Nephron progenitor cell (in vitro differentiated cells): Measurements from ENCODE around the gene ITGA2B.

Experiments
- DNase-seq: peaks from one replicate; pipeline ENCODE4 v3.0.0; 2021
- H3K27ac Mint-ChIP-seq: 2 replicates; pipeline ENCODE4 v1.8.0; 2021; ENCODE audit warnings: mild to moderate bottlenecking, moderate library complexity, mixed read lengths
- H3K27me3 Mint-ChIP-seq: 2 replicates; pipeline ENCODE4 v1.8.0; 2021; ENCODE audit warnings: mild to moderate bottlenecking, low read depth, mixed read lengths; ENCODE audit not compliant: poor library complexity
- H3K36me3 Mint-ChIP-seq: 2 replicates; pipeline ENCODE4 v1.8.0; 2021; ENCODE audit warnings: low read depth, mixed read lengths
- H3K4me1 Mint-ChIP-seq: 2 replicates; pipeline ENCODE4 v1.8.0; 2021; ENCODE audit warnings: mixed read lengths
- H3K4me3 Mint-ChIP-seq: 2 replicates; pipeline ENCODE4 v1.8.0; 2021; ENCODE audit warnings: mild to moderate bottlenecking, moderate library complexity, mixed read lengths
- H3K9me3 Mint-ChIP-seq: 2 replicates; pipeline ENCODE4 v1.8.0; 2021; ENCODE audit warnings: mild to moderate bottlenecking, moderate library complexity, mixed read lengths
- TF ChIP-seq, protein P1 (sequence below): fragments of 200-600 bp; sonication (generic); IDR thresholded peaks from 2 replicates; pipeline ENCODE4 v1.5.0; 2021; ENCODE audit warnings: antibody characterized with exemption

ITGA2B gene

GRCh38 chr17:44352828-44353671 lies 36.4 kb downstream of the ITGA2B start:
- DNase-seq = no peak
- peaks cover 13% of the 10 kb centered on the region for H3K4me1 Mint-ChIP-seq
- no peaks in the 10 kb centered on the region for H3K9me3 Mint-ChIP-seq
- H3K27ac Mint-ChIP-seq = no peak overlapping the region
- H3K4me3 Mint-ChIP-seq = peak overlapping the region; percentile 67
- TF ChIP-seq, protein P1, sequence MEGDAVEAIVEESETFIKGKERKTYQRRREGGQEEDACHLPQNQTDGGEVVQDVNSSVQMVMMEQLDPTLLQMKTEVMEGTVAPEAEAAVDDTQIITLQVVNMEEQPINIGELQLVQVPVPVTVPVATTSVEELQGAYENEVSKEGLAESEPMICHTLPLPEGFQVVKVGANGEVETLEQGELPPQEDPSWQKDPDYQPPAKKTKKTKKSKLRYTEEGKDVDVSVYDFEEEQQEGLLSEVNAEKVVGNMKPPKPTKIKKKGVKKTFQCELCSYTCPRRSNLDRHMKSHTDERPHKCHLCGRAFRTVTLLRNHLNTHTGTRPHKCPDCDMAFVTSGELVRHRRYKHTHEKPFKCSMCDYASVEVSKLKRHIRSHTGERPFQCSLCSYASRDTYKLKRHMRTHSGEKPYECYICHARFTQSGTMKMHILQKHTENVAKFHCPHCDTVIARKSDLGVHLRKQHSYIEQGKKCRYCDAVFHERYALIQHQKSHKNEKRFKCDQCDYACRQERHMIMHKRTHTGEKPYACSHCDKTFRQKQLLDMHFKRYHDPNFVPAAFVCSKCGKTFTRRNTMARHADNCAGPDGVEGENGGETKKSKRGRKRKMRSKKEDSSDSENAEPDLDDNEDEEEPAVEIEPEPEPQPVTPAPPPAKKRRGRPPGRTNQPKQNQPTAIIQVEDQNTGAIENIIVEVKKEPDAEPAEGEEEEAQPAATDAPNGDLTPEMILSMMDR = no peak
- peaks cover 7% of the 10 kb centered on the region for H3K27me3 Mint-ChIP-seq
- peaks cover 10% of the 10 kb centered on the region for H3K36me3 Mint-ChIP-seq

DNA sequence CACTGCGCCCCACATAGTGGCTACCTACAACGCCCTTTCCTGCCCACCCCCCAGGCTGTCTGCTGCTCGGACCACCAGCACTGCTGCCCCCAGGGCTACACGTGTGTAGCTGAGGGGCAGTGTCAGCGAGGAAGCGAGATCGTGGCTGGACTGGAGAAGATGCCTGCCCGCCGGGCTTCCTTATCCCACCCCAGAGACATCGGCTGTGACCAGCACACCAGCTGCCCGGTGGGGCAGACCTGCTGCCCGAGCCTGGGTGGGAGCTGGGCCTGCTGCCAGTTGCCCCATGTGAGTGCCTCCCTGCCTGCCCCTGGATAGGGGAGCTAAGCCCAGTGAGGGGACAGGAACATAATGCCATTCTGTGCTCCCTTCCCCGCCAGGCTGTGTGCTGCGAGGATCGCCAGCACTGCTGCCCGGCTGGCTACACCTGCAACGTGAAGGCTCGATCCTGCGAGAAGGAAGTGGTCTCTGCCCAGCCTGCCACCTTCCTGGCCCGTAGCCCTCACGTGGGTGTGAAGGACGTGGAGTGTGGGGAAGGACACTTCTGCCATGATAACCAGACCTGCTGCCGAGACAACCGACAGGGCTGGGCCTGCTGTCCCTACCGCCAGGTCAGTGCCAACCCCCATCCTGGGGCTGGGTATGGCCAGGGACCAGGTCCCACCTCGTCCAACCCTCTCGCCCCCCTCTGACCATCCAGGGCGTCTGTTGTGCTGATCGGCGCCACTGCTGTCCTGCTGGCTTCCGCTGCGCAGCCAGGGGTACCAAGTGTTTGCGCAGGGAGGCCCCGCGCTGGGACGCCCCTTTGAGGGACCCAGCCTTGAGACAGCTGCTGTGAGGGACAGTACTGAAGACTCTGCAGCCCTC lies 37.3 kb downstream of the ITGA2B start:
- Mint-ChIP-seq H3K4me3 (no peak overlapping the region), H3K4me1 (peaks cover 13% of the 10 kb centered on the region), H3K27me3 (peaks cover 7% of the 10 kb centered on the region), H3K27ac (no peak overlapping the region), H3K36me3 (peaks cover 10% of the 10 kb centered on the region), H3K9me3 (no peaks in the 10 kb centered on the region)
- no peak for DNase-seq
- TF ChIP-seq, protein P1 = no peak

- TF ChIP-seq, protein P1 = no peak
- peaks cover 5% of the 10 kb centered on the region for H3K36me3 Mint-ChIP-seq
- H3K27ac Mint-ChIP-seq = no peak overlapping the region
- H3K4me1 Mint-ChIP-seq = peaks cover 13% of the 10 kb centered on the region
- H3K27me3 Mint-ChIP-seq = peaks cover 7% of the 10 kb centered on the region
- H3K9me3 Mint-ChIP-seq = no peaks in the 10 kb centered on the region
- DNase-seq = no peak
- no peak overlapping the region for H3K4me3 Mint-ChIP-seq
These were observed 38.0 kb downstream of the ITGA2B start for GRCh38 chr17:44351464-44351863.

- Mint-ChIP-seq H3K27ac (no peak overlapping the region), H3K4me3 (no peak overlapping the region), H3K36me3 (peaks cover 5% of the 10 kb centered on the region), H3K27me3 (peaks cover 7% of the 10 kb centered on the region), H3K4me1 (peaks cover 18% of the 10 kb centered on the region), H3K9me3 (no peaks in the 10 kb centered on the region)
- TF ChIP-seq, protein P1 = peak; percentile 85
- peak; percentile 84 for DNase-seq
These were observed 38.7 kb downstream of the ITGA2B start for GRCh38 chr17:44350733-44351226.

DNA sequence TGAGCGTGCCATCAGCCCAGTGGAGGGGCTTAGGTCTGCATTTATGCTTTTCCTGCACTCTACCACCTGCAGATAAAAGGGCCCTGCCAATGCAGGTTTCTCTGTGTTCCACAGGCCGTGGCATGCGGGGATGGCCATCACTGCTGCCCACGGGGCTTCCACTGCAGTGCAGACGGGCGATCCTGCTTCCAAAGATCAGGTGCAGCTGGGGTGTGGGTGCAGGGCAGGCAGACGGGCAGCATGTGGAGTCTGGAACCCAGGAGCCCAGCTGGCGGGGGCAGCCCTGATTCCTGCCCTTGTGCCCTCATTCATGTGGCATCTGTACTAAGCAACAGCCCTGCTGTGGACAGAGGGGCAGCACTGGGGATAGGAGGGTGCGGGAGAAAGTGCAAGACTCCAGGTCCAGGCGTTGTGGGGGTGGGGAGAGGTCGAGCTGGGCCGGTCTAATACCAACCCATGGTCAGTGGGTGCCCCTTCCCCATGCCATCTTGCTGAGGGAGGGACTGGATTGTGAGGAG lies 39.8 kb downstream of the ITGA2B start:
- Mint-ChIP-seq H3K4me1 (peaks cover 22% of the 10 kb centered on the region), H3K27me3 (peaks cover 7% of the 10 kb centered on the region), H3K4me3 (no peak overlapping the region), H3K9me3 (no peaks in the 10 kb centered on the region), H3K36me3 (peaks cover 5% of the 10 kb centered on the region), H3K27ac (no peak overlapping the region)
- TF ChIP-seq, protein P1 = no peak
- DNase-seq = no peak
